ENCODE measurements around the gene TACC2.

- TF ChIP-seq, protein P1, sequence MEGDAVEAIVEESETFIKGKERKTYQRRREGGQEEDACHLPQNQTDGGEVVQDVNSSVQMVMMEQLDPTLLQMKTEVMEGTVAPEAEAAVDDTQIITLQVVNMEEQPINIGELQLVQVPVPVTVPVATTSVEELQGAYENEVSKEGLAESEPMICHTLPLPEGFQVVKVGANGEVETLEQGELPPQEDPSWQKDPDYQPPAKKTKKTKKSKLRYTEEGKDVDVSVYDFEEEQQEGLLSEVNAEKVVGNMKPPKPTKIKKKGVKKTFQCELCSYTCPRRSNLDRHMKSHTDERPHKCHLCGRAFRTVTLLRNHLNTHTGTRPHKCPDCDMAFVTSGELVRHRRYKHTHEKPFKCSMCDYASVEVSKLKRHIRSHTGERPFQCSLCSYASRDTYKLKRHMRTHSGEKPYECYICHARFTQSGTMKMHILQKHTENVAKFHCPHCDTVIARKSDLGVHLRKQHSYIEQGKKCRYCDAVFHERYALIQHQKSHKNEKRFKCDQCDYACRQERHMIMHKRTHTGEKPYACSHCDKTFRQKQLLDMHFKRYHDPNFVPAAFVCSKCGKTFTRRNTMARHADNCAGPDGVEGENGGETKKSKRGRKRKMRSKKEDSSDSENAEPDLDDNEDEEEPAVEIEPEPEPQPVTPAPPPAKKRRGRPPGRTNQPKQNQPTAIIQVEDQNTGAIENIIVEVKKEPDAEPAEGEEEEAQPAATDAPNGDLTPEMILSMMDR (IDR thresholded peaks at IDR 0.05) = no peak
- no peak for TF ChIP-seq POLR2A (IDR thresholded peaks at IDR 0.05)
These were observed 236.4 kb downstream of the TACC2 start for GRCh38 chr10:122225330-122225729.
